ENCODE data around the gene GSAP. TPM values are rescaled to one million over a fixed set of nuclear protein-coding genes. Genes with fewer than 3 reads are reported as not detected.
"Not testable (repeated sequence)": the region's sequence is repeated elsewhere in the genome, so short reads cannot be mapped to it uniquely, and the experiment has no call there.

Gene GSAP
- total RNA-seq, 1 donor from 2014 or later, result 2.1 TPM

- H3K36me3 Mint-ChIP-seq (ENCODE audit: low read depth), result peaks cover 8% of the 10 kb centered on the region
- DNase-seq, result no peak
- H3K4me1 Mint-ChIP-seq, result no peaks in the 10 kb centered on the region
- intact Hi-C loops (cut with micrococcal nuclease), result no loop called here
- H3K27ac Mint-ChIP-seq, result no peak overlapping the region
- H3K9me3 Mint-ChIP-seq, result peaks cover 6% of the 10 kb centered on the region
- no peak overlapping the region for H3K4me3 Mint-ChIP-seq
- H3K27me3 Mint-ChIP-seq, result no peaks in the 10 kb centered on the region
These were observed 133.3 kb downstream of the GSAP start for GRCh38 chr7:77282897-77283296.

- H3K27ac Mint-ChIP-seq, result no peak overlapping the region
- no peak overlapping the region for H3K4me3 Mint-ChIP-seq
- H3K36me3 Mint-ChIP-seq (ENCODE audit: low read depth), result peaks cover 5% of the 10 kb centered on the region
- DNase-seq, result no peak
- H3K9me3 Mint-ChIP-seq, result peaks cover 4% of the 10 kb centered on the region
- intact Hi-C loops (cut with micrococcal nuclease), result no loop called here
- no peaks in the 10 kb centered on the region for H3K4me1 Mint-ChIP-seq
- H3K27me3 Mint-ChIP-seq, result no peaks in the 10 kb centered on the region
These were observed 134.2 kb downstream of the GSAP start for GRCh38 chr7:77281780-77282478.

- DNase-seq, result no peak
- intact Hi-C loops (cut with micrococcal nuclease), result no loop called here
- Mint-ChIP-seq H3K27me3 (no peaks in the 10 kb centered on the region), H3K4me3 (no peak overlapping the region), H3K4me1 (peaks cover 3% of the 10 kb centered on the region), H3K27ac (no peak overlapping the region), H3K9me3 (no peaks in the 10 kb centered on the region), H3K36me3 (ENCODE audit: low read depth) (peaks cover 5% of the 10 kb centered on the region)
These were observed 140.0 kb downstream of the GSAP start for GRCh38 chr7:77276120-77276519.

DNA sequence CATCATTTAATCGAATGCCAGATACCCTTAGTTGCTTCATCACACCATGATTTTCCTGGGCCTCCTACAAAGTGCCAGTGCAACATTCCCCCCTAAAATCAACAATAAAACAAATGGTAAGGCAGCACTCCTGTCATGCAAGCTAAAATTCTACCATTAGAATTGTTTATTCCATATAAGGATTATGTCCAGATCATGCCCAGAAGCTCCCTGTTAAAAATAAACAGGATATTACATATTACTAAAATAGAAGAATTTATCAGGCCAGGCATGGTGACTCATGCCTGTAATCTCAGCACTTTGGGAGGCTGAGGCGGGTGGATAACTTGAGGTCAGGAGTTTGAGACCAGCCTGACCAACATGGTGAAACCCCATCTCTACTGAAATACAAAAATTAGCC is 140.5 kb downstream of the GSAP start:
- H3K36me3 Mint-ChIP-seq (ENCODE audit: low read depth); H3K9me3 Mint-ChIP-seq; H3K4me3 Mint-ChIP-seq; H3K27ac Mint-ChIP-seq; DNase-seq; H3K4me1 Mint-ChIP-seq; intact Hi-C loops (cut with micrococcal nuclease); H3K27me3 Mint-ChIP-seq: not testable (repeated sequence)

GRCh38 chr7:77271766-77272165 is 144.4 kb downstream of the GSAP start:
- intact Hi-C loops (cut with micrococcal nuclease), result no loop called here
- no peak for DNase-seq
- no peak overlapping the region for H3K4me3 Mint-ChIP-seq
- H3K9me3 Mint-ChIP-seq, result peaks cover 4% of the 10 kb centered on the region
- peaks cover 11% of the 10 kb centered on the region for H3K36me3 Mint-ChIP-seq (ENCODE audit: low read depth)
- no peaks in the 10 kb centered on the region for H3K27me3 Mint-ChIP-seq
- H3K27ac Mint-ChIP-seq, result no peak overlapping the region
- H3K4me1 Mint-ChIP-seq, result peaks cover 9% of the 10 kb centered on the region

DNA sequence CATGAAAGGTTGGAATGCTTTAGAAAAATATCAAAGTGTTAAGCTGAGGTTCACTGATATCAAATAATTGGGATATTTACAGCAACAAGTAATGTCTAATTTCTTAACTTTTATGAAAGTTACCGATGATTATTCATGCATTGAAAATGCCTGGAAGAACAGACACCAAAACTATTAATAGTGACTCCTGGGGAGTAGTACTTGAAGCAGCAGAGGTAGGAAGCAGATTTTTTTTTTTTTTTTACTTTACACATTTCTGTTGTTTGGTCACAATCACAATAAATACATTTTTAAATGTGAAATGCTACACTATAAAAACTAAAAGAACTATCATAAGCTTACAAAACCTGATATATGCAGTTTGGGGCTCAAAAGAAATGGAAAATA is 146.1 kb downstream of the GSAP start:
- H3K4me3 Mint-ChIP-seq, result no peak overlapping the region
- peaks cover 10% of the 10 kb centered on the region for H3K36me3 Mint-ChIP-seq (ENCODE audit: low read depth)
- H3K27me3 Mint-ChIP-seq, result no peaks in the 10 kb centered on the region
- H3K27ac Mint-ChIP-seq, result no peak overlapping the region
- DNase-seq, result no peak
- peaks cover 4% of the 10 kb centered on the region for H3K9me3 Mint-ChIP-seq
- intact Hi-C loops (cut with micrococcal nuclease), result no loop called here
- H3K4me1 Mint-ChIP-seq, result peaks cover 16% of the 10 kb centered on the region

DNA sequence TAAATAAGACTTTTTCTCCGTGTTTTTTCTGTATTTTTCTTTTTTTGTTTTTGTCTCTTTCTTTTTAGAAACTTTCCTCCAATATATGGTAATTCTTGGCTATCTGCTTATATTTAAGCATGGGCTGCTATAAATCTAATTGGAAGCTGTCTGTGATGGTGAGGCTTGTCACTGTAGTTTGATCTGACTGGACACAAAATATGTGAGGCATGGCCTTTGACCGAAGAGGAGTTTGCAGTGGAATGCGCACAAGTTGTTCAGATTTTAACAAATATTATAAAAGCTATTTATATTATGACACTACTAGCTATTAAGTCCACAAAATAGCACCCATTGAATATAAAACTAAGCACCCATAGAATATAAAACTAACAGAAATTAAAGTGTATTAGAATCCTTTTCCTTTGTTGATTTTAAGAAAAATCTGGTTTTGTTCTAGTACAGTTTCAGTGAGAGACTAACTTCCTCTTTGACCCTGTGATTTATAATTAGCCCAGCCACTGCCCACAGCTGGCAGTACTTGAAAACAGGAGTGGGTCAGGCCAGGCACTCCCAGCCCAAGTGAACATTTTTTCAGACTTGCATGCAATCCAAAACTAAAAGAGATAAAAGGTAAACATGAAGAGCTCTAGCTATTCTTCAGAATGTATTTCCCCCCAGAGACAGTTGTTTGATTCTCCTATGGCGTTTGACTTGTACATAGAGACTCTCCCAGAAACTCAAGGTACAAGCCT is 146.6 kb downstream of the GSAP start:
- Mint-ChIP-seq H3K4me3 (no peak overlapping the region), H3K9me3 (peaks cover 4% of the 10 kb centered on the region), H3K4me1 (peaks cover 16% of the 10 kb centered on the region), H3K36me3 (ENCODE audit: low read depth) (peaks cover 12% of the 10 kb centered on the region), H3K27me3 (no peaks in the 10 kb centered on the region), H3K27ac (no peak overlapping the region)
- intact Hi-C loops (cut with micrococcal nuclease), result loop anchor here (5.0 kb wide), 1 partner anchor 147 kb away; the partner anchor contains the start of gene CCDC146
- no peak for DNase-seq

DNA sequence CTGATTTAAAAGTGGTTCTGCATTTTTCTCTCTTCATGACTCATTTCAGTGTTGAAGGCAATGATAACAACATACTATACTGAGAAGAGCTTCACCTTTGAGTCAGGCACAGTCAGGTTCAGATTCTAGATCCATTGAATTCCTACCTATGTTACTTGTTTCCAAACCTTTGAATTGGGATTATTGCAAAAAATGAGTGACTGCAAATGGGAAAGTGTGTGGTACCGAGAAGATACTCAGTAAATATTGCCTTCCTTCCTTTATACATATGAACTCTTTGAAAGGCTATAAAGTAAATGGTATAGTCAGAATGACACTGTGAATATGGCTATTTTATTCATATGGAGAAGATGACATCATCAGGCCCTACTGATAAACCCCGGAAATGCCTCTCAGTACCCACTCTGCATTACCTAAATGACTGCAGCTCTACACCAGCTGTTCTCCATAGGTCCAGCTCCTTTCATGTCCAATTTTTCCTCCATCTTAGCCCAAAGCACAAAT is 149.8 kb downstream of the GSAP start:
- peak overlapping the region; percentile 71 for H3K27ac Mint-ChIP-seq
- no peak overlapping the region for H3K4me3 Mint-ChIP-seq
- H3K36me3 Mint-ChIP-seq (ENCODE audit: low read depth), result peaks cover 9% of the 10 kb centered on the region
- no peak for DNase-seq
- no peaks in the 10 kb centered on the region for H3K27me3 Mint-ChIP-seq
- intact Hi-C loops (cut with micrococcal nuclease), result loop anchor here (1.0 to 5.0 kb wide), 2 partner anchors 64 to 144 kb away; partner anchors contain the start of gene CCDC146
- peaks cover 16% of the 10 kb centered on the region for H3K4me1 Mint-ChIP-seq
- H3K9me3 Mint-ChIP-seq, result peaks cover 8% of the 10 kb centered on the region

DNA sequence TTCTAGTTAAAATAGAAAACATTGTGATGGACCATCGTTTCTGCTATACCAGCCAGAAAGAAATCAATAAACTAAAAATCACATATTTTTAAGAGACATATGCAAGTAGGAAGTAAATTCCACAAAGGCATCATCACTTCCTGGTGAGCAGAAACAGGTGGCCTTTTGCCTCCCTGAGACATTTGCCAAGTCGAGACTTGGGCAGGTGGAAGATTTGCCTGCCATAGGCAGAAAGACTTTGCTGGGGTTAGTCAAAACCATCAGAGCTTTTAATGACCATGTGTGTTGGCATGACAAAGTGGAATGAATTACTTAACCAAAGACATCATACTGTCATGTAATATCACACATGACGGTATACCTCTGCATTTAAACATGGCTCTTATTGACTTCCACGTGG is 150.5 kb downstream of the GSAP start:
- intact Hi-C loops (cut with micrococcal nuclease), result loop anchor here (1.0 to 5.0 kb wide), 2 partner anchors 65 to 143 kb away; partner anchors contain the start of gene CCDC146
- DNase-seq, result no peak
- H3K4me1 Mint-ChIP-seq, result peaks cover 16% of the 10 kb centered on the region
- peaks cover 8% of the 10 kb centered on the region for H3K9me3 Mint-ChIP-seq
- H3K27ac Mint-ChIP-seq, result no peak overlapping the region
- no peaks in the 10 kb centered on the region for H3K27me3 Mint-ChIP-seq
- peaks cover 8% of the 10 kb centered on the region for H3K36me3 Mint-ChIP-seq (ENCODE audit: low read depth)
- H3K4me3 Mint-ChIP-seq, result no peak overlapping the region

DNA sequence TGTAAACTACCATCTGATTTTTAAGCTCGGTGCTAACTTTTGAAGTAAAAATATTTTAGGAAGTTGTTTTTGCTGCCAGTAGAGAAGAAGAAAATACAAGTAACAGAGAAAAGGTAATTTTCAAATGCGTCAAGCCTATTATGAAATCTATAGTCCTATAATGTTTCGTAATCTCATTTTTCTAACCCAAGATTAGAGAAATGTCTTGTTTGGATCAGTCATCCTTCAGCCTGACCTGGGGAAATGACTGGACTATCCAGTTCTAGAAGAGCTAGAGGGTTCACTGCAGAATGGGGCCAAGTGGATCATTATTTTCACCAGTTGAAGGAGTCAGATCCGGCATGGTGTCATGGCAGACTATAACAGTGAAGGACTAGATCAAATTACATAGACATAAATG is 153.8 kb downstream of the GSAP start:
- DNase-seq, result no peak
- peaks cover 3% of the 10 kb centered on the region for H3K36me3 Mint-ChIP-seq (ENCODE audit: low read depth)
- peaks cover 4% of the 10 kb centered on the region for H3K9me3 Mint-ChIP-seq
- H3K4me3 Mint-ChIP-seq, result no peak overlapping the region
- no peaks in the 10 kb centered on the region for H3K27me3 Mint-ChIP-seq
- H3K4me1 Mint-ChIP-seq, result peaks cover 11% of the 10 kb centered on the region
- intact Hi-C loops (cut with micrococcal nuclease), result no loop called here
- no peak overlapping the region for H3K27ac Mint-ChIP-seq

Other genes with a start within 250 kb of the GSAP start
- 1.7 and 1.8 TPM in 2 replicates for gene FGL2, start 216.5 kb downstream of the GSAP start, total RNA-seq
- 9.8 and 12.7 TPM in 2 replicates for gene PTPN12, start 120.9 kb upstream of the GSAP start, total RNA-seq

All from activated CD4-positive, alpha-beta T cell treated with anti-CD3 and anti-CD28 coated beads, Interleukin-2, amount 10 ng/mL, durations not matched to agents 24 days and 14 days (primary cell).